Hindlimb muscle (tissue), 1 donor: ENCODE results near the gene NEDD4L. TPM values are rescaled to one million over a fixed set of nuclear protein-coding genes. Genes with fewer than 3 reads are reported as not detected.
"Not testable (repeated sequence)": the region's sequence is repeated elsewhere in the genome, so short reads cannot be mapped to it uniquely, and the experiment has no call there.

Experiments used
- DNase-seq: peaks from one replicate; pipeline ENCODE4 v3.0.0-alpha.2; 2013
- polyA plus RNA-seq: library from polyadenylated mRNA; unstranded; fragments of 120-200 nt; gene quantifications from one replicate; pipeline ENCODE4 v1.2.1, GENCODE V29; 2013; ENCODE audit not compliant: insufficient read length

NEDD4L gene
- polyA plus RNA-seq, 1 donor = 45.4 TPM

- no peak for DNase-seq
These were observed 388.2 kb downstream of the NEDD4L start for GRCh38 chr18:58432050-58432727.

- not testable (repeated sequence) for DNase-seq
These were observed 391.4 kb downstream of the NEDD4L start for GRCh38 chr18:58435221-58436005.

GRCh38 chr18:58438161-58438957 is 394.3 kb downstream of the NEDD4L start:
- no peak for DNase-seq

- no peak for DNase-seq
These were observed 394.9 kb downstream of the NEDD4L start for GRCh38 chr18:58438958-58439300.

GRCh38 chr18:58443671-58444070 is 399.6 kb downstream of the NEDD4L start:
- no peak for DNase-seq

- no peak for DNase-seq
These were observed 402.5 kb downstream of the NEDD4L start for GRCh38 chr18:58446391-58447060.

- peak; percentile 46 for DNase-seq
These were observed 403.5 kb downstream of the NEDD4L start for GRCh38 chr18:58447402-58448095.

GRCh38 chr18:58449464-58449863 is 405.4 kb downstream of the NEDD4L start:
- no peak for DNase-seq

Other genes starting within 250 kb of the NEDD4L start
- gene ATP8B1, start 240.9 kb upstream of the NEDD4L start, polyA plus RNA-seq = 4.5 TPM